IMR-90 (cell line): ENCODE measurements around the gene COL25A1. TPM values are rescaled to one million over a fixed set of nuclear protein-coding genes. Genes with fewer than 3 reads are reported as not detected.
"Not testable (repeated sequence)": the region's sequence is repeated elsewhere in the genome, so short reads cannot be mapped to it uniquely, and the experiment has no call there.

Source experiments
- ATAC-seq: fragments of 200-7000 bp; cut with Tn5 transposase; 2 replicates; pipeline ENCODE4 v1.9.1; 2020; ENCODE audit warnings: low read depth, mild to moderate bottlenecking, moderate library complexity
- BruUV-seq: library from RNA; stranded (reverse); fragments of 400-500 nt; replicated peaks from 2 replicates; lab custom pipeline; 2021; lab: Mats Ljungman, UMichigan
- CTCF ChIA-PET: fragments of 300-600 bp; formaldehyde crosslinking; extraction: SDS; loops from one replicate; lab custom pipeline; 2021; ENCODE audit warnings: antibody characterized with exemption; lab: Yijun Ruan, JAX
- POLR2A ChIA-PET: fragments of 300-600 bp; sonication (Branson Sonifier 250); formaldehyde crosslinking; loops from one replicate; lab custom pipeline; 2022; ENCODE audit warnings: antibody characterized with exemption; ENCODE audit not compliant: unreplicated experiment; lab: Charles Lee
- DNase-seq: peaks from one replicate; pipeline ENCODE4 v3.0.0; 2013
- H2AFZ ChIP-seq: replicated peaks from 2 replicates; pipeline ENCODE3; 2013; ENCODE audit warnings: low read length, mild to moderate bottlenecking; ENCODE audit not compliant: poor library complexity
- H2AK5ac ChIP-seq: 2 replicates; pipeline ENCODE4 v1.6.1; 2013; ENCODE audit warnings: low read depth, low read length, inconsistent platforms
- H2AK9ac ChIP-seq: replicated peaks from 2 replicates; pipeline ENCODE3; 2013; ENCODE audit warnings: mild to moderate bottlenecking, low read depth, low read length, moderate library complexity; ENCODE audit not compliant: poor library complexity
- H2BK120ac ChIP-seq: 2 replicates; pipeline ENCODE4 v1.6.1; 2013; ENCODE audit warnings: low read depth, low read length, inconsistent platforms
- H2BK15ac ChIP-seq: 3 replicates; pipeline ENCODE4 v1.6.1; 2013; ENCODE audit warnings: low read depth, low read length, inconsistent platforms
- H2BK20ac ChIP-seq: 2 replicates; pipeline ENCODE4 v1.6.1; 2013; ENCODE audit warnings: low read depth, mild to moderate bottlenecking, inconsistent platforms, low read length, moderate library complexity
- H2BK5ac ChIP-seq: 2 replicates; pipeline ENCODE4 v1.6.1; 2013; ENCODE audit warnings: mild to moderate bottlenecking, low read depth, low read length, inconsistent platforms; ENCODE audit not compliant: poor library complexity, severe bottlenecking
- H3K14ac ChIP-seq: replicated peaks from 2 replicates; pipeline ENCODE4 v1.6.1; 2013; ENCODE audit warnings: low read depth, low read length, inconsistent platforms
- H3K18ac ChIP-seq: 2 replicates; pipeline ENCODE4 v1.6.1; 2013; ENCODE audit warnings: low read depth, low read length, control low read depth
- H3K23ac ChIP-seq: 2 replicates; pipeline ENCODE4 v1.6.1; 2013; ENCODE audit warnings: low read depth, low read length, inconsistent platforms
- H3K27ac ChIP-seq: 2 replicates; pipeline ENCODE4 v1.5.1; 2013; ENCODE audit warnings: mild to moderate bottlenecking, control low read depth, low read length; ENCODE audit not compliant: insufficient read depth
- H3K27me3 ChIP-seq: 2 replicates; pipeline ENCODE4 v1.6.1; 2013; ENCODE audit warnings: low read length; ENCODE audit not compliant: control insufficient read depth, insufficient read depth
- H3K36me3 ChIP-seq: 2 replicates; pipeline ENCODE4 v1.6.1; 2013; ENCODE audit warnings: low read length, mixed read lengths; ENCODE audit not compliant: control insufficient read depth, insufficient read depth
- H3K4ac ChIP-seq: 2 replicates; pipeline ENCODE4 v1.6.1; 2013; ENCODE audit warnings: low read depth, low read length, inconsistent platforms
- H3K4me1 ChIP-seq: 2 replicates; pipeline ENCODE4 v1.6.1; 2013; ENCODE audit warnings: low read length, mixed read lengths; ENCODE audit not compliant: control insufficient read depth, insufficient read depth
- H3K4me2 ChIP-seq: 2 replicates; pipeline ENCODE4 v1.6.1; 2013; ENCODE audit warnings: low read depth, mild to moderate bottlenecking, control low read depth, low read length, moderate library complexity
- H3K4me3 ChIP-seq: 2 replicates; pipeline ENCODE4 v1.5.1; 2013; ENCODE audit warnings: low read depth, mild to moderate bottlenecking, control low read depth, low read length, moderate library complexity; ENCODE audit not compliant: insufficient read depth
- H3K56ac ChIP-seq: 2 replicates; pipeline ENCODE4 v1.6.1; 2013; ENCODE audit warnings: low read length, inconsistent platforms; ENCODE audit not compliant: insufficient read depth; ENCODE audit errors: extremely low read depth
- H3K79me1 ChIP-seq, 2 experiments: 2 replicates each; pipeline ENCODE4 v1.6.1; 2013; ENCODE audit warnings: low read length in 2 of 2, inconsistent platforms in 1 of 2, low read depth in 1 of 2
- H3K9ac ChIP-seq: 2 replicates; pipeline ENCODE4 v1.6.1; 2013; ENCODE audit warnings: low read depth, low read length, control low read depth
- H3K9me1 ChIP-seq: 2 replicates; pipeline ENCODE4 v1.6.1; 2013; ENCODE audit warnings: low read length, inconsistent platforms; ENCODE audit not compliant: insufficient read depth
- H3K9me3 ChIP-seq: 2 replicates; pipeline ENCODE4 v1.6.1; 2013; ENCODE audit warnings: low read length; ENCODE audit not compliant: control insufficient read depth, insufficient read depth
- H4K20me1 ChIP-seq: 2 replicates; pipeline ENCODE4 v1.6.1; 2013; ENCODE audit warnings: low read length, inconsistent platforms; ENCODE audit not compliant: insufficient read depth
- H4K5ac ChIP-seq: 2 replicates; pipeline ENCODE4 v1.6.1; 2013; ENCODE audit warnings: mild to moderate bottlenecking, low read depth, low read length, control low read depth
- H4K8ac ChIP-seq, 2 experiments: 2 replicates each; pipeline ENCODE4 v1.6.1; 2013; ENCODE audit warnings: low read depth in 2 of 2, low read length in 2 of 2, control low read depth in 1 of 2, inconsistent platforms in 1 of 2
- H4K91ac ChIP-seq: 2 replicates; pipeline ENCODE4 v1.6.1; 2013; ENCODE audit warnings: low read depth, low read length, inconsistent platforms; ENCODE audit not compliant: insufficient read depth
- WGBS, 2 experiments: methylation state at CpG; one replicate each; pipeline versions ENCODE4 v1.1.5 to v1.1.7; 2013; ENCODE audit warnings: missing lambda C conversion rate in 2 of 2; ENCODE audit not compliant: insufficient read length in 1 of 2; ENCODE audit errors: extremely low coverage in 2 of 2; 5-methylcytosine and 5-hydroxymethylcytosine counted together
- dilution Hi-C: fragments of 300-500 bp; cut with HindIII; formaldehyde crosslinking; loops from one replicate; pipeline ENCODE4 v1.14.3; 2018; ENCODE audit warnings: low sequenced_read_pairs; ENCODE audit not compliant: unreplicated experiment
- in situ Hi-C: fragments of 300-500 bp; cut with MboI; formaldehyde crosslinking; loops from 3 replicates; pipeline ENCODE4 v1.14.3; 2019; ENCODE audit warnings: low sequenced_read_pairs, inconsistent platforms, mixed read lengths
- intact Hi-C: fragments of 100-400 bp; cut with micrococcal nuclease; formaldehyde crosslinking; loops from 2 replicates; pipeline ENCODE4 v1.10.0; 2022
- polyA plus RNA-seq, 3 experiments: library from polyadenylated mRNA; depleted of rRNA; stranded (reverse); fragments of >200 nt; gene quantifications; 2 replicates each; pipeline ENCODE4 v1.2.3, GENCODE V29; 2012; ENCODE audit warnings: low replicate concordance in 1 of 3
- total RNA-seq: library from RNA; depleted of rRNA; stranded (reverse); fragments of >200 nt; gene quantifications from 2 replicates; pipeline ENCODE4 v1.2.3, GENCODE V29; 2012

The COL25A1 gene
- total and polyA plus RNA-seq, 2 of the 4 experiments (the other 2 are of a cell fraction) = under 0.01 to 0.05 TPM

GRCh38 chr4:109138125-109138524, 164.3 kb downstream of the COL25A1 start:
- POLR2A ChIA-PET, BruUV-seq, ATAC-seq: not testable (repeated sequence)

More at GRCh38 chr4:109138125-109138524, 164.3 kb downstream of the COL25A1 start:
- H3K9me1 ChIP-seq, H2BK15ac ChIP-seq, H2AFZ ChIP-seq, dilution Hi-C loops, intact Hi-C loops, H3K27ac ChIP-seq, H2AK9ac ChIP-seq, H3K27me3 ChIP-seq, H4K91ac ChIP-seq, H2BK120ac ChIP-seq, H4K20me1 ChIP-seq, H3K18ac ChIP-seq, H3K14ac ChIP-seq, CTCF ChIA-PET, H3K9ac ChIP-seq, H3K23ac ChIP-seq, H2AK5ac ChIP-seq, H3K56ac ChIP-seq, H3K4ac ChIP-seq, DNase-seq, H3K4me1 ChIP-seq, H4K5ac ChIP-seq, H2BK20ac ChIP-seq, in situ Hi-C loops, H3K9me3 ChIP-seq, H3K4me3 ChIP-seq, H2BK5ac ChIP-seq, H3K79me1 ChIP-seq, H3K36me3 ChIP-seq, H4K8ac ChIP-seq, H3K4me2 ChIP-seq: not testable (repeated sequence)
- WGBS, 2 experiments = no CpG with 5 or more reads among the region's 2 CpGs
